ENCODE data around the gene KCTD20. TPM values are rescaled to one million over a fixed set of nuclear protein-coding genes. Genes with fewer than 3 reads are reported as not detected.

KCTD20 gene
- total and polyA plus RNA-seq, 9 of the 15 experiments (the other 6 are each of a cell fraction or from before 2014, with no cell fraction given), result 28.9 to 160 (median 70.6) TPM

DNA sequence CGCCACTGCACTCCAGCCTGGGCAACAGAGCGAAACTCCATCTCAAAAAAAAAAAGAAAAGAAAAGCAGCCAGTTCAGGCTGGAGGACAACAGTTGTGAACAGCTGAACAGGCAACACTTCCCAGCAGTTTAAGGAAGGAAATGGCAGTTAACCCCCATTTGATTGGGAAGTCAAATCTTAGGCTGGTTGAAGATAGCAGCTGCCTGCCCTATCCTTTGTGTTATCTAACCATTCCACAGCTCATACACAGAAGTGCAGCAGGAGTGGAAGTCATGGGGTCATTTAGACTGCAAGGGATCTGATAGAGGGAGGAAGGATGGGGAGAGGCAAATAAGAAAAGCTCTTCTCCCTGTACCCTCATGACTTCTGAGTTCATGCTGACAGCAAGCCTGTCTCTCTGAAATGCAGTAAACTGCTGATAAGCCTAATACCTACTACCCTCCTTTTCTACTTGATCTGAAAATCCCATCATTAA is 35.3 kb downstream of the KCTD20 start (continued):
- no peak for TF ChIP-seq ARID4B (CRISPR knock-in tag; IDR thresholded peaks at IDR 0.05)
- TF ChIP-seq ZNF165 (CRISPR knock-in tag; IDR thresholded peaks at IDR 0.05; ENCODE audit: borderline replicate concordance), result no peak
- TF ChIP-seq POLR2AphosphoS2 (IDR thresholded peaks at IDR 0.05; ENCODE audit: low read length), result no peak
- no peak for TF ChIP-seq ZNF609 (CRISPR knock-in tag; IDR thresholded peaks at IDR 0.05; ENCODE audit: borderline replicate concordance)
- no peak for TF ChIP-seq HNRNPLL (IDR thresholded peaks at IDR 0.05; ENCODE audit: low read depth, low read length, poor library complexity, severe bottlenecking)
- no peak for TF ChIP-seq PYGO2 (tag; IDR thresholded peaks at IDR 0.05)
- no peak for TF ChIP-seq ZNF589 (CRISPR knock-in tag; IDR thresholded peaks at IDR 0.05; ENCODE audit: low read depth)
- TF ChIP-seq NR2C1 (IDR thresholded peaks at IDR 0.05), result peak; percentile 47; the same call in 1 of the 2 replicates
- TF ChIP-seq NR2C1 (tag; IDR thresholded peaks at IDR 0.05), result peak; percentile 75
- no peak for TF ChIP-seq PREB (CRISPR knock-in tag; IDR thresholded peaks at IDR 0.05)
- TF ChIP-seq, protein P1, sequence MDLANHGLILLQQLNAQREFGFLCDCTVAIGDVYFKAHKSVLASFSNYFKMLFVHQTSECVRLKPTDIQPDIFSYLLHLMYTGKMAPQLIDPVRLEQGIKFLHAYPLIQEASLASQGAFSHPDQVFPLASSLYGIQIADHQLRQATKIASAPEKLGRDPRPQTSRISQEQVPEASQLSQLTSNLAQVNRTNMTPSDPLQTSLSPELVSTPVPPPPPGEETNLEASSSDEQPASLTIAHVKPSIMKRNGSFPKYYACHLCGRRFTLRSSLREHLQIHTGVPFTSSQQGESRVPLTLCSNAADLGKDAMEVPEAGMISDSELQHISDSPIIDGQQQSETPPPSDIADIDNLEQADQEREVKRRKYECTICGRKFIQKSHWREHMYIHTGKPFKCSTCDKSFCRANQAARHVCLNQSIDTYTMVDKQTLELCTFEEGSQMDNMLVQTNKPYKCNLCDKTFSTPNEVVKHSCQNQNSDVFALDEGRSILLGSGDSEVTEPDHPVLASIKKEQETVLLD (IDR thresholded peaks at IDR 0.05), result peak; percentile 82; the same call in 1 of the 2 replicates
- no peak for TF ChIP-seq XRCC5 (IDR thresholded peaks at IDR 0.05; ENCODE audit: low read depth, low read length)
- TF ChIP-seq ATF1 (CRISPR knock-in tag; IDR thresholded peaks at IDR 0.05), result no peak
- TF ChIP-seq ATF1 (tag; IDR thresholded peaks at IDR 0.05), result 0 out of 2 replicates have a peak, but pooled peaks have one; percentile 32
- TF ChIP-seq TAF15 (IDR thresholded peaks at IDR 0.05; ENCODE audit: low read depth, low read length), result no peak
- peak; percentile 92 for TF ChIP-seq EP300 (IDR thresholded peaks at IDR 0.05; ENCODE audit: low read length)
- TF ChIP-seq PTBP1 (IDR thresholded peaks at IDR 0.05; ENCODE audit: low read depth, low read length), result no peak
